Stimulated activated naive CD8-positive, alpha-beta T cell treated with anti-CD3 and anti-CD28 coated beads, Interleukin-15, Interleukin-2, amounts not matched to agents 100 ng/mL and 50 ng/mL, for 24 hours (primary cell): ENCODE data around the gene ABCA3.
"Not testable (repeated sequence)": the region's sequence is repeated elsewhere in the genome, so short reads cannot be mapped to it uniquely, and the experiment has no call there.

Experiments
- H3K27ac Mint-ChIP-seq: one replicate; pipeline ENCODE4 v1.8.0; 2021; ENCODE audit warnings: mild to moderate bottlenecking, mixed read lengths
- H3K27me3 Mint-ChIP-seq: one replicate; pipeline ENCODE4 v1.8.0; 2021; ENCODE audit warnings: mixed read lengths
- H3K36me3 Mint-ChIP-seq: one replicate; pipeline ENCODE4 v1.8.0; 2021; ENCODE audit warnings: low read depth, mixed read lengths
- H3K4me1 Mint-ChIP-seq: one replicate; pipeline ENCODE4 v1.8.0; 2021; ENCODE audit warnings: low read depth, mixed read lengths
- H3K4me3 Mint-ChIP-seq: one replicate; pipeline ENCODE4 v1.8.0; 2021; ENCODE audit warnings: mild to moderate bottlenecking, mixed read lengths
- H3K9me3 Mint-ChIP-seq: one replicate; pipeline ENCODE4 v1.8.0; 2021; ENCODE audit warnings: mixed read lengths

ABCA3 gene

DNA sequence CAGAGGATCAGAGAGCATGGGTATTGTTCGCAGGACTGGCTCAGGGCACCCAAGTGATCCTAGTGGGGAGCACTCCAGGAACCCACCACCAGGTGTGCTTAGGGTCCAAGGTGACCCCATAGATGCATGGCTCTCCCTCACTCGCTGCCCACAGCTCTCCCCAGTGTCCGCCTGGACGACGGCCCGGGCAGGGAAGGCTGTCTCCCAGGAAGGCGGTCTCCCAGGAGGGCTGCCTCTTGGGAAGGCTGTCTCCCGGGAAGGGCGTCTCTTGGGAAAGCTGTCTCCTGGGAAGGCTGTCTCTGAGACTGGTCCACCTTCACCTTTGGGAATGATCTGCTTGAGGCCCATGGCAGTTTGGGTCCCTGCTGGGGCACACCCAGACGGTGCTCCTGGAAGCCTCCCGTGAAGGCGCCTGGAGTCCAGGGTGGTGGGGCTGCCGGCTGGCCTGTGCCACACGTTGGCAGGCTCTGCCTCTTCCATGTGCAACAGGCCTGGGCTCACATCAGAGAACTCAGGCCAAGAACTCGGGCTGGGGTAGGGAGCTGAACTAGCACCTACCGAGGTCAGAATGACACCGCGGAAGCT, 94.1 kb downstream of the ABCA3 start:
- peaks cover 24% of the 10 kb centered on the region for H3K36me3 Mint-ChIP-seq
- peaks cover 10% of the 10 kb centered on the region for H3K4me1 Mint-ChIP-seq
- no peak overlapping the region for H3K4me3 Mint-ChIP-seq
- no peak overlapping the region for H3K27ac Mint-ChIP-seq
- no peaks in the 10 kb centered on the region for H3K27me3 Mint-ChIP-seq
- no peaks in the 10 kb centered on the region for H3K9me3 Mint-ChIP-seq

DNA sequence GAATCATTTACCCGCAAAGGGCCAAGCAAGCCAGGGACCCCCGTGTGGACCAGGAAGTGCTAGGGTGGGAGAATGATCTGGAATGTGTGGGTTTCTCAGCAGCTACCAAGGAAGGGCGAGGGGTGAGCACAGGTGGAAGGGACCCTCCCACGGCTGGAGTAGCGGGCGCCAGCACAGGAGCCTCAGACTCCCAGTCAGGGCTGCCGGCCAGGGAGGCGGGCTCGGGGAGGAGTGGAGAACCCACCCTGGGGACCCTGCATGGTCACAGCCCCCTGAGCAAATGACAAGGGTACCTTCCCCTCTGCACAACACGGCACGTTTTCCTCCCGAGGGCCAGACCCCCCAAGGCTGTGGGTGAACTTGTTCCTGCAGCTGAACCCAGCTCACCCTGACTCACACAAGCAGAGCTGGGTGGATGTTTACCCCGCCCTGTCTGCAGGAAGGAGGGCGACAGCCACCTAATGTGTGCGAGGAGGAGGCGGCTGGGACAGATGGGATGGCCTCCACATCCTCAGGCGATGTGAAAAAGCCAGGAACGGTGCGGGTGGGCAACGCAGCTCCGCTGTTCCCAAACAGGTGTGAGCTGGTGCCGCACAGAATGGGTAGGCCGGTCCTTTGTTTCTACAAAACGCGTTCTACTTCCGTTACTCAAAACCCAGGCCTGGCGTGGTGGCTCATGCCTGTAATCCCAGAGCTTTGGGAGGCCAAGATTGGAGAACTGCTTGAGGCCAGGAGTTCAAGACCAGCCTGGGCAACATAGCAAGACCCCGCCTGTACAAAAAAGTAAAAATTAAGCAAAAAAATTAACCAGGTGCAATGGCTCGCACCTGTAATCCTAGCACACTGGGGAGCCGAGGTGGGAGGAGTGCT, 95.4 kb downstream of the ABCA3 start:
- Mint-ChIP-seq H3K27ac (no peak overlapping the region), H3K4me3 (no peak overlapping the region), H3K36me3 (peaks cover 24% of the 10 kb centered on the region)

DNA sequence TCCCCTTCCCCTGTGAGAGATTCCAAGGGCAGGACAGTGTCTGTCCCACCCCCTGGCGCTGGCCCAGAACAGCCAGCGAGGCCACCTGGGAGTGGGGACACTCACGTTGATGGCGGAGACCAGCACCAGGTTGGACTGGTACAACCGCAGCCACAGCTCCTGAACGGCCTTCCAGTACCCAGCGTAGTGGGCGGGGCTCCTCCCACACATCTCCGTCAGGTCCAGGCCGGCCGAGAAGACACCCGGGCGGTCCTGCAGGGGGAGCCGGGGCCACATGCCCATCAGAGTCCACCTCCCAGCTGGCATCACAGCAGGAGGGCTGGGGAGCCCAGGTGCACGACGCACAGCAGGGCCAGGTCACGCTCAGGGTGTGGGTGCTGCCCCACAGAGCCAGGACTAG, 96.2 kb downstream of the ABCA3 start:
- no peaks in the 10 kb centered on the region for H3K4me1 Mint-ChIP-seq
- H3K36me3 Mint-ChIP-seq, result peaks cover 24% of the 10 kb centered on the region
- H3K4me3 Mint-ChIP-seq, result no peak overlapping the region
- H3K27ac Mint-ChIP-seq, result no peak overlapping the region
- no peaks in the 10 kb centered on the region for H3K9me3 Mint-ChIP-seq
- no peaks in the 10 kb centered on the region for H3K27me3 Mint-ChIP-seq

More for the DNA sequence above, 95.4 kb downstream of the ABCA3 start:
- peaks cover 3% of the 10 kb centered on the region for H3K4me1 Mint-ChIP-seq
- H3K27me3 Mint-ChIP-seq, result no peaks in the 10 kb centered on the region
- no peaks in the 10 kb centered on the region for H3K9me3 Mint-ChIP-seq

DNA sequence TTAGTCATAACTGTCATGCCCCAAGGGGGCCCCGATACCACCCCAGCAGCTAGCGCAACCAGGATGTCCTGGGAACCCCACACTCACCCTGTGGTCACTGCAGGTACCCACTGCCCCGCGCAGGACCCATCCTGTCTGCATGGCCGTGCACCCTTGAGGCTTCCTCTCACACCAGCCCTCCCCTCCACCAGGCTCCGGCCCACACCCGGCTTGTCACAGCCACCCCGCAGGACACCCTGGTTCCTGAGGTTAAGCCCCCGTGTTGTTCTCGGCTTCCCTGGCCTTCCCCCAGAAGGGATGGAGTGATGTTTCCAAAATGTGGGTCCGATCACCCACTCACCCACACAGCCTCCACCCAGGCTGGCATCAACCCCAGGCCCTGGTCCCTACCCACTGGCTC, 96.7 kb downstream of the ABCA3 start:
- peaks cover 24% of the 10 kb centered on the region for H3K36me3 Mint-ChIP-seq
- H3K27me3 Mint-ChIP-seq, result no peaks in the 10 kb centered on the region
- no peaks in the 10 kb centered on the region for H3K4me1 Mint-ChIP-seq
- H3K4me3 Mint-ChIP-seq, result no peak overlapping the region
- no peaks in the 10 kb centered on the region for H3K9me3 Mint-ChIP-seq
- no peak overlapping the region for H3K27ac Mint-ChIP-seq

DNA sequence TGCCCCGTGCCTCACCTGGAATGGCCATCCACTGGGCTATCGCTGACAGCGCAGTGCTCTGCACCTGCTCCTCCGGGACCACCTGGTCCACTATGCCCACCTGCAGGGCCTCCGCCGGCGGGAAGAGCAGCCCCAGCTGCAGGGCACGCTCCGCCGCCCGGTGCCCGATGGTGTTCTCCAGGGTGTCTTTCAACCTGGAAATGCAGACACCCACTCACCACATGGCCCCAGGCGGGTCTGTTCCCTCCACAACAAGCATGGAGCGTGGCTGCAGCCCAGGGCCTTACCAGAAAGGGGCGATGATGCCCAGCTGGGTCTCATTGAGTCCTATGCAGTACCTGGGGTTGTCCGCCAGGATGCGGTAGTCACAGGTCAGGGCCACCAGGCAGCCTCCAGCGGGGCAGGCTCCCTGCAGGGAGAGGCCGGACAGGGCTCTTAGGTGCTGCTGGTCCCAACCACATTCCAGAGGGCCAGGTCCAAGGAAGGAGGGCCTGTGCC, 97.4 kb downstream of the ABCA3 start:
- Mint-ChIP-seq H3K36me3 (peaks cover 24% of the 10 kb centered on the region), H3K4me3 (no peak overlapping the region), H3K4me1 (no peaks in the 10 kb centered on the region), H3K9me3 (no peaks in the 10 kb centered on the region), H3K27me3 (no peaks in the 10 kb centered on the region), H3K27ac (no peak overlapping the region)

DNA sequence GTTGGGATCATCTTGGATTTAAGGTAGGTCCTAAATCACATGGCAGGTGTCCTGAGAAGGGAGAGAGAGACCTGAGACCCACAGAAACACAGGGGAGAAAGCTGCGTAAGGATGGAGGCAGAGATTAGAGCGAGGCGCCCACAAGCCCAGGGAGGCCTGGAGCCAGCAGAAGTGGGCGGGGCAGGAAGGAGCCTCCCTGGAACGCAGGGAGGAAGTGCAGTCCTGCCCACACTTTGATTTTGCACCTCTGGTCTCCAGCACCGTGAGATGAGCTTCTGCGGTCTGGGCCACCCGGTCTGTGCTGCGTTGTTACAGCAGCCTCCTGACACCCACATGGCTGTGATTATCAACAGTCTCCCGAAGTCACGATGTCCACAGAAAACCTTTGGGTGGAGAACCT, 97.9 kb downstream of the ABCA3 start:
- H3K4me3 Mint-ChIP-seq, result no peak overlapping the region
- H3K27ac Mint-ChIP-seq, result no peak overlapping the region
- no peaks in the 10 kb centered on the region for H3K4me1 Mint-ChIP-seq
- no peaks in the 10 kb centered on the region for H3K27me3 Mint-ChIP-seq
- H3K36me3 Mint-ChIP-seq, result peaks cover 22% of the 10 kb centered on the region
- no peaks in the 10 kb centered on the region for H3K9me3 Mint-ChIP-seq

DNA sequence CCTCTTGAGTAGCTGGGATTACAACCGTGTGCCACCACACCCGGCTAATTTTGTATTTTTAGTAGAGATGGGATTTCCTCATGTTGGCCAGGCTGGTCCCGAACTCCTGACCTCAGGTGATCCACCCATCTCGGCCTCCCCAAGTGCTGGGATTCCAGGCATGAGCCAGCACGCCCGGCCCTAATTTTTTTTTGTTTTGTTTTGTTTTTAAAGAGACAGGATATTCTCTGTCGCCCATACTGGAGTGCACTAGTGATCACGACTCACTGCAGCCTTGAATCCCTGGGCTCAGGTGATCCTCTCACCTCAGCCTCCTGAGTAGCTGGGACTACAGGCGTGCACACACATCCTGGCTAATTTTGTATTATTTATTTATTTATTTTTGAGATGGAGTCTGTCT, 100.2 kb downstream of the ABCA3 start:
- not testable (repeated sequence) for H3K9me3 Mint-ChIP-seq, H3K4me1 Mint-ChIP-seq, H3K27me3 Mint-ChIP-seq, H3K4me3 Mint-ChIP-seq, H3K27ac Mint-ChIP-seq
- H3K36me3 Mint-ChIP-seq, result peaks cover 15% of the 10 kb centered on the region

DNA sequence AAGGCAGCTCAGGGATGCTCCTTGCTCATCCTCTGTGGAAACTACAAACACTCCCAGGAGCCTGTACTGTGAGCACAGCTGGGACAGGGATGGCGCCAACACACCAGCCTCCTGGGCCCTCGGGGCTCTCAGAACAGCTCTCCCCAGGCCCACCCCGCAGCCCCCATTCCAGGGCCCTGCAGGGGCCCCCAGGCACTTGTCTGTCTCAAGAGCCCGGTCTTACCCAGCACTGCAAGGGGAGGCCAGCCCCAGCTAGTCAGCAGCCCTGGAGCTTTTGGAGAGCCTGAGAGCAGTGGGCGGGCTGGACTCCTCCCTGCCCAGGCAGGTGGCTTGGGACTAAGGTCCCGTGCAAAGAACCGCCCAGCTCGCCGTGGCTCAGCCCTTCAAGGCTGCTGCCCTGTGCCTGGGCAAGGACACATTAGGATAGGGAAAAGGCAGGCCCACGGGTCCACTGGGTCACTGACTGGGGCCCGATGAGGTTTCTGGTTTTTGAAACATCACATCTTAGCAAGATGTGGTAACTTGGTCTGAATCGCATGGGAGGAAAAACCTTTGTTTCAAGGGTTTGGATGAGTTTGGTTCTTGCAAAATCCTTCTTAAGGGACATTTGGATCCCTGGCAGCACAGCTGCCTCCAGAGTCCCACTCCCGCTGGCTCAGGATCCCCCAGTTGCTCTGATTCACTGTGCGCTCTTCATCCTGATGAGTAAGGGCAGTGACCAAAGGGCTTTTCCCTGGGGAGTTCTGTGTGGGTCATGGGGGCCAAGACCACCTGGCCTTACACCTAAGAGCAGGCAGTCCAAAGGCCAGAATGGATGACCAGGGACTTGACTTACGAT, 101.5 kb downstream of the ABCA3 start:
- no peak overlapping the region for H3K4me3 Mint-ChIP-seq
- H3K27ac Mint-ChIP-seq, result no peak overlapping the region
- H3K4me1 Mint-ChIP-seq, result no peaks in the 10 kb centered on the region
- H3K9me3 Mint-ChIP-seq, result no peaks in the 10 kb centered on the region
- peaks cover 16% of the 10 kb centered on the region for H3K36me3 Mint-ChIP-seq
- H3K27me3 Mint-ChIP-seq, result peaks cover 2% of the 10 kb centered on the region

DNA sequence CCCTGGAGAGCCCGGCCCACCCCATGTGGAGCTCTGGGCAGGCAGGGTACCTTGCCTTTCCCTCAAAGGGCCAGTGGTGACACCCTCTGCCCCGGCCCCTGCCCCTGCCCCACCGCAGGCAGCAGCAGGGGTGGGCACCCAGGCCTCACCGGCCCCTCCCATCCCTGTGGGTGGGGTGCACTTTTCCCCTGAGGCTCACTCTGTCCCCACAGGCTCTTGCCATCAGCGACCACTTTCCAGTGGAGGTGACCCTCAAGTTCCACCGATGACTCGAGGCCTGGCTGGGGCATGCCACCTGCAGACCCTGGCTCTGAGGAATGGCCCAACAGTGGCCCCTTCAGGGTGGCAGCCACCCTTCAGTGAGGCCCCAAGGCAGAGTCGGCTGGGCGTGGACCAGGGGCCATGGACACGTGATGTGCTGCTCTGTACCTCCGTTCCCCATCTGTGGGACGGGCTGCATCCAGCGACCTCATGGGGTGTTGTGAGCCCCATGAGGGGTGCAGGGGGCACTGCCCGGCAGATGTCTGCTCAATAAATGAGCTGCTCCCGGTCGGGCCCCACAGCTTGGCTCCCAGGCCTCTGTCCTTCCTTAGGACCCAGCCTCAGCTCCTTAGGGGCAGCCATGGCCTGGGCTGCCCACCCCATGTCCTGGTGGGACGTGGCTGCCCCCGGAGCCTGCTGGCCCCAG, 102.2 kb downstream of the ABCA3 start:
- H3K4me1 Mint-ChIP-seq, result no peaks in the 10 kb centered on the region
- peaks cover 2% of the 10 kb centered on the region for H3K27me3 Mint-ChIP-seq
- H3K9me3 Mint-ChIP-seq, result no peaks in the 10 kb centered on the region
- no peak overlapping the region for H3K27ac Mint-ChIP-seq
- no peak overlapping the region for H3K4me3 Mint-ChIP-seq
- H3K36me3 Mint-ChIP-seq, result peaks cover 13% of the 10 kb centered on the region

DNA sequence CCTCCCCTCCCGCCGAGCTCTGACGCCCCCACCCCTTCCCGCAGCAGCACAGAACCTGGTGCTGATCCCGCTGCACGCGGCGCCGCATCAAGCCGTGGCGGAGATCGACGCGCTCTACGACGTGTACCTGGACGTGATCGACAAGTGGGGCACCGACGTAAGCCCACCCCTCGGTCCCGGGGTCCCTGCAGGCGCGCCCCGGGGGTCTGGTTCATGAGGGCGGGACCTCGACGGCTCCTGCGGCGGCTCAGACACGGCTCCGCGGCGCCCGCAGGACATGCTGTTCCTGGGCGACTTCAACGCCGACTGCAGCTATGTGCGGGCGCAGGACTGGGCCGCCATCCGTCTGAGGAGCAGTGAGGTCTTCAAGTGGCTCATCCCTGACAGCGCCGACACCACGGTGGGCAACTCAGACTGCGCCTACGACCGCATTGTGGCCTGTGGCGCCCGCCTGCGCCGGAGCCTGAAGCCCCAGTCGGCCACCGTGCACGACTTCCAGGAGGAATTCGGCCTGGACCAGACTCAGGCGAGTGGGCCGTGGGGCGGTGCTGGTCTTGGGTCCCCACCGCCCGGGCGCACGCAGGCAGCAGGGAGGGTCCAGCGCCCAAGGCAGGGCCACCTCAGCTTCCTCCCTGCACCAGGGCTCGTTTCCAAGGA, 102.9 kb downstream of the ABCA3 start:
- H3K4me3 Mint-ChIP-seq, result no peak overlapping the region
- H3K27ac Mint-ChIP-seq, result no peak overlapping the region
- peaks cover 2% of the 10 kb centered on the region for H3K27me3 Mint-ChIP-seq
- H3K9me3 Mint-ChIP-seq, result no peaks in the 10 kb centered on the region
- peaks cover 12% of the 10 kb centered on the region for H3K36me3 Mint-ChIP-seq
- H3K4me1 Mint-ChIP-seq, result no peaks in the 10 kb centered on the region

DNA sequence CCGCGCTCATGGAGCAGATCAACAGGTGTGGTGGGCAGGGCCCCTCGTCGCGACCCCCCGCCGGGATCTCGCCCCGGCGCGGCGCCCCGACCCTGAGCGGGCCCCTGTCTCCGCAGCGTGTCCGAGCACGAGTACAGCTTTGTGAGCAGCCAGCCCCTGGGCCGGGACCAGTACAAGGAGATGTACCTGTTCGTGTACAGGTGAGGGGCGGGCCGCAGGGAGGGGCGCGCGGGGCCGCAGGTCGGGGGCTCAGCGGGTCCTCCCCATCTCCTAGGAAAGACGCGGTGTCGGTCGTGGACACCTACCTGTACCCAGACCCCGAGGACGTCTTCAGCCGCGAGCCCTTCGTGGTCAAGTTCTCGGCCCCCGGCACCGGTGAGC, 103.4 kb downstream of the ABCA3 start:
- H3K4me1 Mint-ChIP-seq, result no peaks in the 10 kb centered on the region
- no peak overlapping the region for H3K4me3 Mint-ChIP-seq
- H3K9me3 Mint-ChIP-seq, result no peaks in the 10 kb centered on the region
- H3K36me3 Mint-ChIP-seq, result peaks cover 7% of the 10 kb centered on the region
- H3K27ac Mint-ChIP-seq, result no peak overlapping the region
- peaks cover 2% of the 10 kb centered on the region for H3K27me3 Mint-ChIP-seq

DNA sequence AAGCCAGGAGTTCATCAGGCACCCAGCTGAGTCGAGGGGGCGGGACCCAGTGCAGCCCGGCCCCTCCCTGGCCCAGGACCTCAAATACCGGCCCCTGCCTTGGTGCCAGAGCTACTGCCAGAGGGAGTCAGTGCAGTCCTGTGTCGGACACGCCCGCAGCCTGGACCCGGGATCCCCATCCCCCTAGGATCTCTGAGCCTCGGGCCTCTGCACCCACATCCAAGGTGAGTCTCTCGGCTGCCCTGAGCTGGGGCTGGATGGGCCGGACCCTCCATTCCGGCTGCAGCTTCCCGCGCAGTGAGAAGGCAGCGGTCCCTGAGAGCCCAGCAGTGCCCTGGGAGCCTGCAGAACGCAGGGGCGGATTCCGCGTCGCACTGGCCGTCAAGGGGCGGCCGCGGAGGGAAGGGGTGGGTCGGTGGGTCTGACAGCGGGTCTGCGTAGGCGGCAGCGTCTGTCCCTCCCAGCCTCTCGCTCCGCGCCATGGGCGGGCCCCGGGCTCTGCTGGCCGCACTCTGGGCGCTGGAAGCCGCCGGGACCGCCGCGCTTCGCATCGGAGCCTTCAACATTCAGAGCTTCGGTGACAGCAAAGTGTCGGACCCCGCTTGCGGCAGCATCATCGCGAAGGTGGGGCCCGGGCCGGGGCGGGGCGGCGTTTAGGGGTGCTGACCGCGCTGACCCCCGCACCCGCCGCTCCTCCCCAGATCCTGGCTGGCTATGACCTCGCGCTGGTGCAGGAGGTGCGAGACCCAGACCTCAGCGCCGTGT, 104.0 kb downstream of the ABCA3 start, which contains the start of gene DNASE1L2:
TSS of gene DNASE1L2 (plus strand) at position 108 of the 765 bp plus-strand sequence. CDS start at position 481, 373 bp downstream.
- Mint-ChIP-seq H3K4me1 (no peaks in the 10 kb centered on the region), H3K27me3 (peaks cover 2% of the 10 kb centered on the region), H3K4me3 (no peak within 1 kb of the TSS), H3K9me3 (no peaks in the 10 kb centered on the region), H3K36me3 (peaks cover 4% of the 10 kb centered on the region), H3K27ac (no peak within 1 kb of the TSS)

DNA sequence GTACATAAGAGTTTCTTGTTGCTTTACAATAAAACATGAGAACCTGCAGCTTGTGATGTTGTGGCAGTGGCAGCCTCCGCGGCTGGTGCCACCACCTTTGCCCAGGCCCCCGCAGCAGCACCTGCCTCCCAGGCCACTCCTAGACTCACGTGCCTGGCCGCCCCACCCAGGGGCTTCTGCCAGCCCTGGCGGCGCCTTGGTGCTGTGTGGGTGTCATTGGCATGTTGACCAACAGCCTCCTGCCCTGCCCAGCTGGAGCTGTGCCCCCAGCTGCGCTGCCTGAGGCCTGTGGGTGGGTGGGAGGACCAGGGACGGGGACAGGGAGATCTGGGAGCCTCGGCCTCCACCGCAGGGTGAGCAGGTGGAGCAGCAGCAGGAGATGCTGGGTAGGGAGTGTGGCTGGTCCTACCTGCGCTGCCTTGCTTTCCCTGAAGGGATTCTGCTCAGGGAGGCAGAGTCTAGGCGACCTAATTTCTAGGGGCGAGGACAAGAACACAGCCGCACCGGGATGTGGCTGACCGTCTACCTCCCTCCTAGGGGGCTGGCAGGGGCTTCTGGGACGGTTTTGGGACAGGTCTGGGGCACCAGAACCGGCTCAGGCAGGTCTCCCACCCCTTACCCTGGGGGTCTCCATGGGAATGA, 104.7 kb downstream of the ABCA3 start:
- no peaks in the 10 kb centered on the region for H3K4me1 Mint-ChIP-seq
- H3K4me3 Mint-ChIP-seq, result no peak overlapping the region
- peaks cover 4% of the 10 kb centered on the region for H3K36me3 Mint-ChIP-seq
- H3K27ac Mint-ChIP-seq, result no peak overlapping the region
- H3K27me3 Mint-ChIP-seq, result peaks cover 2% of the 10 kb centered on the region
- no peaks in the 10 kb centered on the region for H3K9me3 Mint-ChIP-seq
